Non-pigmented ciliary epithelial cell (primary cell): Measurements from ENCODE around the gene AOPEP.

Source experiments
- DNase-seq: peaks from one replicate; pipeline ENCODE4 v3.0.0-alpha.2; 2010; ENCODE audit warnings: low read depth

The AOPEP gene

DNA sequence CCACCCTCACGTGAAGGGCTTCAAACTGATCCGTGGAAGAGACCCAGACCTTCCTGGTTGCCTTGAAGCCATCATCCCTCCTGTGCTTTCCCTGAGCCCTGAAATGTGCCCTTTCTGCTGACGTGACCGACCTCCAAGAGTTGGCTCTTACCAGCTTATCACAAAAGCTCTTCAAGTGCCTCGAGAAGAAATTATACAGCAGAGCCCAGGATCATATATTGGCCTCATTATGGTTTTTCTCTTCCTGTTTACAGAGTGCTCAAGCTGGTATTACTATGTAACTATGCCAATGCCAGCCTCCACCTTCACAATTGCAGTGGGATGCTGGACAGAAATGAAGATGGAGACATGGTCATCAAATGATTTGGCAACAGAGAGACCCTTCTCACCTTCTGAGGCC is 66.0 kb downstream of the AOPEP start:
- DNase-seq = no peak

DNA sequence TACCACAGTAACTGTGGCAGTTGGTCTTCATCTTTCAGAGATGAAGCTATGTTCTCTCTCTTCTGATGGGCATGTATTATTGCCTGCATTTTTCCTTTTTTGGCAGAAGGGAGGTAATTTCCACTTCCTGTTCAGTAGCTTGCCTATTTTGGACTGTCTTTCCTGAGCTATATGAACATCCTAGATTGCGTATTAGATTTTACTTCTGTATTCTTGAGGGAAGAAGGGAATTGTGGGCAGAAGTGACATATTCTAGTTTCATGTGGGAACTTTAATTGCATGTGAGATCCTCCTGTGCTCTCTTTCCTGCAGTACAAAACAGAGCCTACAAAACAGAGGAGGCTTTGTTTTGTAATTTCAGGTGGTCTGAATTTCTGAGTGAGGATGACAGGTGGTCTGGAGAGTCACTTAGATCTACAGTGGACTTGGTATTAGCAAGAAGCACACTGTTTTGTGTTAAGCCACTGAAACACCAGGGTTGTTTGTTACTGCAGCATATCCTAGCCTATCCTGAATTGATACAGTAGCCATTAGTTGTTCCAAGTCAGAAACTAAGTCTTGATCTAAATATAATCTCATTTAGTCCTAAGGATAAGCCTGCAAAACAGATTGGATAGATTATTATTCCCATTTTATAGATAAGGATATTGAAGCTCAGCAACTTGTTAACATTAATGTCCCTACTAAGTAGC is 68.1 kb downstream of the AOPEP start:
- no peak for DNase-seq

DNA sequence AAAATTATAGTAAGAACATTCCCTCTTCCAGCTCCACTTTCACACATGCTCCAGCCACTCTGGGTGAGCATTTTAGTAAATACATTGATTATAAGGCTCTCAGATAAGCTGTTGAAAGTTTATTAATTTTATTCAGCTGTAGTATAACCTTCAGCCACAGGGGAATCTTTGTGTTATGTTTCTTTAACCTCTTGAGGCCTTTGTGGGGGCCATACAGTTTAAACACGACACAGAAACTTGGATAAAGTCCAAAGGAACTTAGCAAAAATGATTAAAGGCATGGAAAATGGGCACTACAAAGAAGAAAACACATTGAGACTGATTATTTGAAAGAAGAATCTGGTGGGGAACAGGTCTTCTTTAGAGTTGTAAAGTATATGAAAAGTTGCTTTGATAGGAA is 70.2 kb downstream of the AOPEP start:
- no peak for DNase-seq

DNA sequence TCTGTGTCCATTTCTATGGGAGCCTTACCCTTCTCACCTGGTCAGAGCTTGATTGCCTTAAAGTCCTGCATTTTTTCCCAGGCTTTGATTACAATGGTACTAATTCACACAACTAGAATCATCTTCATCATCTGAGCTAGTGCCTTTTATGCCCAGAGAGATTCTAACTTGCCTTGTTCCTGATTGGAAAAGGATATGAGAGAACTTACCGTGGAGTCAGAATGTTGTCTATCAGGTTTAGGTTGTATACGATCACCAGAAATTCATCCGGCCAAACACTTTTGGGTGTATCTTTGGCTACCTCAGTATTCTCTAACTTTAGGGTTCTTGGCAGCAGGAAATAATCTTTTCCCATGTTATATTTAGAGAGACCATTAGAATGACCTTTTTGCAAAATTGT is 71.7 kb downstream of the AOPEP start:
- DNase-seq = no peak

DNA sequence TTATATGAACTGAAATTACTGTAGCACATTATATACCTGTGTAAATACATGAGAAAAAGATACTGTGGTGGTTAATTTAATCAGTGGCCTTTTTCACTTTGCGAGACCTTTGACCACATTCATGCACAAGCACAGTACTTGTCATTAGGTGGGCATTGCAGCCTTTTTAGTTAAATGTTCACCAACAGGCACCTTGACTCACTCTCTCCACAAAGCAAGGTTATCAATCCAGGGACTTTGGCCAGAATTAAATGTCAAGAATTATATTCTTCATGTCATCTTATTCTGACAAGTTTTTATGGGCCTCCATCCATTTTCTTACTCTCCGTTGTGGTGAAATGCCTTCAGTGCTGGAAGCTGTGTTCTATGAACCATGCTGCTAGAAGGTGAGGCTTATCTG is 72.2 kb downstream of the AOPEP start:
- DNase-seq = no peak

DNA sequence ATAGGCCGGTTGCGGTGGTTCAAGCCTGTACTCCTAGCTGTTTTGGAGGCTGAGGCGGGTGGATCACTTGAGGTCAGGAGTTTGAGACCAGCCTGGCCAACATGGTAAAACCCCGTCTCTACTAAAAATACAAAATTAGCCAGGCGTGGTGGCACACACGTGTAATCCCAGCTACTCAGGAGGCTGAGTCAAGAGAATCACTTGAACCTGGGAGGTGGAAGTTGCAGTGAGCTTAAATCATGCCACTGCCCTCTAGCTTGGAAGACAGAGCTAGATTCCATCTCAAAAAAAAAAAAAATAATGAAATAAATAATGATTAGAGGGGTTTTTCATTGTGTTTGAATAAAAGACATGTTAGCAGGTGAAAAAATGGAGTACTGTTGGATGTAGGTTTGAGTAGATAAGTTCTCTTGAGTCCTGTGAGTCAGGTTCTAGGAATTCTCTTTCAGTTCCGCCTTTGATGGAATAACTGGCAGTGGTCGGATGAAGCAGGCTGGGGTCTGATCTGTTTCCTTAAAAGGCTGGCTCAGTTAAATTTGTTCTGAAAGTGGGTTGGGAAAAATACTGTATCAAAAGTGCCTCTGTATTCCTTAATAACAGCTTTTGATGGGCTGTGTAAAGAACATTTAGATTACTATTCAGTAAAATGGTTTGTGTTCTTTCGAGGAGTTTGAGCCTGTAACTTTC is 73.2 kb downstream of the AOPEP start:
- peak; percentile 75 for DNase-seq

DNA sequence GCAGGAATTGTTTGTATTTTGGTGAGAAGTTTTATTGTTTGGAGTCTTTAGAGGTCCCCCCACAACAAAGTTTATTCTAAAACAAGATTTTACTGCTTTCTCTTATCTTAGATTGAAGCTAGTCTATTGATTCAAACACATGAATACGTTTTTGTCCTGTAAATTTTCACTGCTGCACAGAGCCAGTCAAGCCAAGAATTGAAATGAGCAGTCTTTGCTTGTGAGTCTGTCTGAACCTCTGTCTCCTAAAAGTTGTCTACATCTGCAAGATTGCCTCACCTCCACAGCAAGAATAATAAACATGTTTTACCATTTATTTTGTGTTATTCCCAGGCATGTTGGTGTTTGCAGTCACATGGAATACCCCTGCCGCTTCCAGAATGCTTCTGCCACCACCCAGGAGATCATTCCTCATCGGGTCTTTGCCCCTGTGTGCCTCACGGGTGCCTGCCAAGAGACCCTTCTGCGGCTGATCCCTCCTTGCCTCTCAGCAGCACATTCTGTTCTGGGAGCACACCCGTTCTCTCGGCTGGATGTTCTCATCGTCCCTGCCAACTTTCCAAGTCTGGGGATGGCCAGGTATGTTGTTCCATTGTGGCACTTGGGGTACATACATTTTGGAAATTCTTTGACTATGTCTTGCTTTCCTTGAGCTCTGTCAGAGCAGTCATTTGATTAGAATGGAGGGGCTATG is 74.1 kb downstream of the AOPEP start:
- DNase-seq = no peak

DNA sequence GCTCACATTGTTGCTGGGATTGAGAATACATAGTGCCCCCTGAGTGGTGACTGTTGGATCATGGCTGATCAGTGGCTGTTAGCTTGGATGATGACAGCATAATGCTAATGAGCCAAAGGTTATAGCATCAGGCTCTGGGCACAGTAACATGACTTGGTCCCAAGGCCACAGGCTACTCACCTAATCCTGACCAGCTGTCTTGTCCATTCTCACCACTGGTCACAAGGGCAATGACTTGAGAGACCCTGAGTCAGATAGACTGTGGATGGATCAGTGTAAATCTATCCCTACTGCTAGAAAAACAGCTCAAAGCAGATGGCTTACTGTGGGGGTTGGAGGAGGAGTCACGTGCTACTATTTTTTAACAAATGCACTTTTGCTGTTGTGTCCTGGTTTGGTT is 74.7 kb downstream of the AOPEP start:
- DNase-seq = no peak

DNA sequence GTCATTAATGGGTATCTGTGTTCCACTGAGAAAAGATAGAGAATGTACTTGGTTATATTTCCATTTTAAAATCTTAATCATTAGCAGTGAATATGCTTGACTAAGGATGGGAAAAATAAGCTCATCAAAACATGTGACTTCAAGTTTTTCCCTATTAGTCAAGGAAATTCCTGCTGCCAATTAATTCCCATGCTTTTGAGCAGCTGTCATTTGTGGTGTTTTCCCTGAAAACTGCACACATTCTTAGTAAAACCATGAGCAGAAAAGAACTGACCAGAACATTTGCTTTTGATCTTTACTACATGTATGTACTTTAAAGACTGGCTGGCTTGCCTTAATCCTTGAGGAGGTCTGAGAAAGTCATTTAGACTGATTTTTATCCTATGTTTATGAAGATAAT is 75.2 kb downstream of the AOPEP start:
- DNase-seq = no peak

DNA sequence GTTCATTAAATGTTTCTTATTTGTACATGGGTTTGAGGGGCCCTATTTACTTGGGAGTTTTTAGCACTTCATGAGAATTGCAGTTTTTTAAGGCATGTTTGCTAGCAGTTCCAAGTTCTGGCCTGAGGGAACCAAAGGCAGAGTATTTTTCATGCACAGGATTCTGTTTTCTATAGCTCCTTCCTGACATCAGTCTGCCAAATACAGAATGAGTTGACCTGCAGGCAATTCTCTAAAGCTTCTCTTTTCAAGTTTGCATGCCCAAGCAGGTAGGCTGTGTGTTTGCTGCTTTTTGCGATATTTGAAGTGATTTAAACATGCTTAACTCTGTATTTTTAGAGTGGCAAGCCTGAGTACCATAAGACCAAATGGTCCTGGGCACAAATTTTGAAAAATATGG is 75.8 kb downstream of the AOPEP start:
- no peak for DNase-seq

DNA sequence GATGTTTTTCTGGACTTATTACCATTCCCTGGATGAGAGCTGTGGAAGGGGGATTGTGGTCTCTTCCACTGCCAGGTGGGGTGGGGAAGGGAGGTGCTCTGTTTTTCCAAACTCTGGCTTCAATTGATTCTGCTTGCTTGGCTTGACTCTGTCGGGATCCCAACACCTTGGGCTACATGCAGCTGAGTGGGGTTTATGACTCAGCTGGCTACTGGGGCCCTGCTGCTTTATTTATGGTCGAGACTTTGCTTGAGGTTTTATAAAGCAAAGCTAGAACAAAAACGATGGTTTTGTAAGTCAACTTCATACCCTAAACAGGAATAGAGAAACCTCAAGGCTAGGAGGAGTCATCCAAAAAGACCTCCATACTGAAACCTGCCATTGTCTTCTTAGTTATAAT is 76.3 kb downstream of the AOPEP start:
- DNase-seq = no peak

DNA sequence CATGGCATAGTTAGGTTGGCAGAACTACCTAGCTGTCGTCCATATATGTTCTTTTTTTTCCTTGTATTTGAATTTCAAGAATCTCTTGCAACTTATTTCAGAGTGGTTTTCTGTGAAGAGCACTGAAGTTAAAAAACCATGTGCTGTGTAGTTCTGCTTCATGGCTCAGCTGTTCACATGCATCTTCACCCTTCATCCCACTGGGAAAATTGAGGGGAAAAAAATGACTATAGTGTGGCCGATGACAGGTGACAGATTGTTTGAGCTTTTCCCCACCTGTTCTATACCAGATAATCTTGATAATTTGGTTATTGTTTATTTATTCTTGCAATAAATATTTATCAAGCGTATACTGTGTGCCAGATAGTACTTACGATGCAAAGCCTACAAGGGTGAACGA is 77.8 kb downstream of the AOPEP start:
- DNase-seq = no peak

DNA sequence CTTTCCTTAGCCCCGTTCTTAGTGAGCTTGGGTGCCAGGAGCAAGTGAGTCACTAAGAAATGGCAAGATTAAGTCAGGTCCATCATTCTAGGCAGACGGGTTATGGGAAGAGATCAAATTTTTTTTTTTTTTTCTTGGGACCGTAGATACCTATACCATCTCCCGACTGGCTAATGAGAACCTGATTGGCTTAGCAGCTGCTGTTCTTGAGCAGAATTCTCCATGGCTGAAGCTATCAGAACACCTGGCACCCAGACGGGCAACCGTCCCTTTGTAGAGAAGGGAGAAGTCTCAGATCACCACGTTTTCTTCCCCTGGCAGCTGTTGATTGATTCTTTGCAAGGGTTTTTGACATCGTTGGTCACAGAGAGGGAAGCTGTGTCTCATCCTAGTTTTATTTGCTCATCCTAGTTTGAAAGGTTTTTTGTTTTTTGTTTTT is 78.6 kb downstream of the AOPEP start:
- no peak for DNase-seq

DNA sequence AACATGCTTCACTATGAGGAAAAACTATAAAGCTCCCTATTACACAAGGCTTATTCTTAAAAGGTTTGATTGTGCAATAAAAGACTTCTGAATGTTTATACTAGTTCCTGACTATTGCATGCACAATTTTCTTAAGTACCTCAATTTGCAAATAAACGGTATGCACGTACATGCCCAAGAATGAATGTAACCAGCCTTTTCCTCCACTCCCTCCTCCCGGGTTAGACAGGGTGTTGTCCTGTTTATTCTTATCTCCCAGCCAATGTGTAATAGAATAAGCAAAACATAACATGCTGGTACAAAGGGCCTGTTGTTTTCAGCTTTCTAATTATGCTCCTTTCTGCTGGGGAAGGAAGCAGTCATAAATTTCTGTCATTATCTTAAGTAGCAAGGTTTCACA is 79.1 kb downstream of the AOPEP start:
- peak; percentile 81 for DNase-seq

DNA sequence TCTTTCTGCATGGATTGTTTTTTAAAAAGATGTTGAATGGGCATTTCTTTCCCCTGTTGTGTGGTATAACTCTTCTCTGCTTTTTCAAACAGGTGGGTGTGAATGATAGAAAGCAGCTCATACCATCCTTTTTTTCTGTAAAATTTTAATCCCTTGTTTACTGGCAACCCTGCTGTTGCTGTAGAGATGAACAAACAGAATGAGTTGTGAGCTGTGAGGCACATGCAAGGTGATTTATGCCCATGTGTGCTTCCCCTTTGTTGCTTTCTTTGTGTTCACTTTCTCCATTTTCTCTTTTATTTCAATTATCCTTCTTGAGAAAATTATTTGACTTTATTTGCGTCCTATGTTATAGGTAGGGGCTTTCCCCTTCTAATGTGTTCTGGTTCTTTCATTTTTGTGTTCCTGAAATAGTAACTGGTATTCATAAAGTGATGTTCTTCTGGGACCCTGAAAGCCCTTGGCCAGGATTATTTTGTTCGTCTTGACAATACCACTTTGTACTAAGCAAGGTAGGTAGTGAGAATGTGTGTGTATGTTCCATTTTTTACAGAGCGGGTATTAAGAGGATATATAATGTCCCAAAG is 79.9 kb downstream of the AOPEP start:
- DNase-seq = no peak

DNA sequence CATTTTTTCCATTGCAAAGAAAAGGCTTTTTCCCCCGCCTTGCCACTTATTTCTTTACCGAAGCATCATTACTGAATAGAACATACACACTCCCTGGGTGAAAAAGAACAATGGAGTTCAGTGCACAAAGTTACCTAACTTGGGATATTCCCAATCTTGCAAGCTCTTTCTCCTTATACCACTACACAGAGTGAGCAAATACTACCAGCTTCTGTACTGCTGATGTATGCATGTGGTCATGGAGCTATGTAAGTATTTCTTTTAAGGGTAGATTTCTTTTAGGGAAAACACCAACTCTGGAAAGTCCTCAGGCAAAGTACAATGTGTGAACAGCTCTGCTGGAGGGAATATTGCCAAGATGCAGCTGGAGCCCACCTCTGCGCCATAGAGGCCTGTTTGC is 81.1 kb downstream of the AOPEP start:
- no peak for DNase-seq

DNA sequence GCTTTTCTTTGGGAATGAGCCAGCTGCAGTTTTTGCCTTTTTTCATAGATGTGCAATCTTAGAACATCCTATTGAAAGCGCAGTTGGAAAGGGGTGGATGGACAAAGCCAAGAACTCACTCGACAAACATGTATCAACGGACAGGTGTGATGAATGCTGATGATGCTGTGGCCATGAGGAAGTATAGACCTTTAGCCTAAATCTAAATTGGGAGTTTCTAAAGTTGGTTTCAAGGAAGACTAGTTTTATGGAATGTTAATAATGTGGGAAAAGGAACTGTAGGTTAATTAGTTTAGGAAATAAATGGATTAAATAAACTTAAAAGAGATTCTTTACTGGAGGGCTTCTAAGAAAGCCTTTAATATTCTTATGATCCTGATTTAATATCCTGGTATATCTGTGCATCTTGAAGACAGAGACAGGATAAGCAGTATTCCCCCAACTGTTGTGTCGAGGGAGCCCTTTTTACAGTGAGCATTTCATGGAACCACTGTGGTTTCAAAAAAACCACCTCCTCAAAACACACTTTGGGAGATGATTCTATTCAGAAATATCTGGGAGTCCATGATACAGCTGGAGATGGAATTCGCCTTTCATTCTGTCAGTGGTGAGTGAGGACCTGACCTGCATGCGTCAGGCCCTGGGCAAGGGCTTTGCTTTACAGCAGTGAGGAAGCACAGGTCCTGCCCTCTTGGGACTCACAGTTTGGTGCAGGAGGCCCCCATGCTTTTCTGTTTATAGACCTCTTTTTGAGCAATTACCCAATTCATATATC is 82.6 kb downstream of the AOPEP start:
- DNase-seq = no peak

DNA sequence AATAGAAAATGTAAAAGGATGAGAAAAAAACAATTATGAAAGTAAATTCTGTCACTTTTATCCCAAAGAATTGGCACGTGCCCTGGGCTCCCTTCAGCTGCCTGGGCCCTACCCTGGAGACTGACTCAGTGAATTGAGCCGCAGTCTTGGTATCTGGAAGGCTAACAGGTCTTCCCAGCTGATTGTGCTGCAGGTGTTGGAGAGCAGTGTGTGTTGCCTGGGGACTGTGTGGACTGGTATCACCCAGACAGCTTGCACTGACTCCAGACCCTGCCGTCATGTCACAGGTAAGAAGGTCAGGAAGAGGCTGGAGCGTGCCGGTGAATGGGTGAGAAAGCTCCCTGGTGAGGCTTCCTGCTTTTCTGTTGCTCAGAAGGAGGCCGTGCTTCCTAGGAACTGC is 83.3 kb downstream of the AOPEP start:
- no peak for DNase-seq

DNA sequence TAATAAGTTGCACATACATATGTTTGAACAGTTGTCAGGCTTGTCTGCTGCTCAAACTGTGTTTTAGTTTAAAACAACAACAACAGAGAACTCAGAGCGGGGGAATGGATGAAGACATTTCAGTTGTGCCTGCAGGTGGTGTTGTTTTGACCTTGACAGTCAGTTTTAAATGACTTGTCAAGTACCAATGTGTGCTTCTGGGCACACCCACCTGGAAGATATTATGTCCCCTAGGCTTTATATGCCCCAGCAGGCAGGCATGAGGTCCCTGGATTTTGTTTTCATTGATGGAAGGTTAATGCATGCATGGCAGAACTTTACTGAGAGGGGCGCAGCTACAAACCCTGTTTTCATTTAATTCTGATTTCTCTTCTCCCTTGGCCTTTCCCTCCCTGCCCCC is 84.6 kb downstream of the AOPEP start:
- DNase-seq = no peak

DNA sequence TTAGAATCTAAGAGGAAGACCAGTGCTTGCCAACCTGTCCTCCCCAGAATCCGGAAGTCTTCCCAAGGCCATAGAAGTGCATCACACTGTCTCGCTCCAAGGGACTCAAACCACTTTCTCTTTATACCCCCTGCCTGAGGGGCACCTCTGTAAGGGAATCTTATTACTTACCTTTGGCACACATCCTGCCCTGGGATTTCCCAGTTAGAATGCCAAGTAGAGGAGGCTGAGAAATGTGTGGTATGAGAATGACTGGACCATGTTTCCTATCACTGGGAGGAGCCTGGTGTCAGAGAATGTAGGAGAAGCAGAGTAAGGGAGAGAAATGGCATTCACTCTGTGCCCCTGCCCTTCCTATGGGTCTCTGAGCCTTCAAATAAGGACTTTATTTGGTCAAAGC is 85.8 kb downstream of the AOPEP start:
- DNase-seq = no peak

DNA sequence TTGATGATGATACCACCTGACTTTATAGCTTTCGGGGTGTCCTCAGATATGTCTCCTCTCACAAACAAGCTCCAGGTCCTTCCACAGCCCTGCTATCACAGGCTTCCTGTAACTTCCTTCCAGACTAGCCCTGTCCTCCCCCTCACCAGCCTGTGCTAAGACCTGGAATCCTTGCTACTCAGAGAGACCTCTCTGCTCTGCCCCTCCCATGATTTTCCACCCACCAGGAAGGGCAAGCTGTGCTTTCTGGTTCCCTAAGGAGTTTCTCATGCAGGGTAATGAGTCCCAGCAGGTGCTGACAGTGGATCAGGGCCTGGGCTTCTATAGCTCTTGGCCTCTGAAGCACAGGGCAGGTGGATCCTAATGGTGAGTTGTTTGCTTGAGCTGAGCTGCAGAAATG is 86.9 kb downstream of the AOPEP start:
- no peak for DNase-seq
